ENCODE results near the gene NRXN3.

NRXN3 gene

DNA sequence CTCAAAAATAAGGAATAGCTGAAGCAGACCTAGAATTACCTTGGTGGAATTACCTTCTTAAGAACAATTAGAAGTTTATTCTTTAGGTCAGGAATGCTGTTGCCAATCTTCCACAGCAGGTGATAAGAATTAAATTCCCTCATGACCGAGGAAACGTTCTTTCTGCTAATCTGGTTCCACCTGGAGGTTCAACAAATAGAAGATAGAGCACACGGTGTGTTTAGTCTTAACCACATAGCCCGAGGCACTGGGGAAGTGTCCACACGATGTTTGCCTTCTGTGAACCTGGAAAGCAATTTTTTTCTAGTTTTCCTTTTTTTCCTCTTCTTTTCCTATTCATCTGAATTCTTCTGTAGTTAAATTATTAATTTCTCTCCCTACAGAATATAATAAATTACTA is 906.9 kb downstream of the NRXN3 start:
- TF ChIP-seq EZH2 (IDR thresholded peaks at IDR 0.05; ENCODE audit: borderline replicate concordance, low read length) = no peak
- TF ChIP-seq, protein P1, sequence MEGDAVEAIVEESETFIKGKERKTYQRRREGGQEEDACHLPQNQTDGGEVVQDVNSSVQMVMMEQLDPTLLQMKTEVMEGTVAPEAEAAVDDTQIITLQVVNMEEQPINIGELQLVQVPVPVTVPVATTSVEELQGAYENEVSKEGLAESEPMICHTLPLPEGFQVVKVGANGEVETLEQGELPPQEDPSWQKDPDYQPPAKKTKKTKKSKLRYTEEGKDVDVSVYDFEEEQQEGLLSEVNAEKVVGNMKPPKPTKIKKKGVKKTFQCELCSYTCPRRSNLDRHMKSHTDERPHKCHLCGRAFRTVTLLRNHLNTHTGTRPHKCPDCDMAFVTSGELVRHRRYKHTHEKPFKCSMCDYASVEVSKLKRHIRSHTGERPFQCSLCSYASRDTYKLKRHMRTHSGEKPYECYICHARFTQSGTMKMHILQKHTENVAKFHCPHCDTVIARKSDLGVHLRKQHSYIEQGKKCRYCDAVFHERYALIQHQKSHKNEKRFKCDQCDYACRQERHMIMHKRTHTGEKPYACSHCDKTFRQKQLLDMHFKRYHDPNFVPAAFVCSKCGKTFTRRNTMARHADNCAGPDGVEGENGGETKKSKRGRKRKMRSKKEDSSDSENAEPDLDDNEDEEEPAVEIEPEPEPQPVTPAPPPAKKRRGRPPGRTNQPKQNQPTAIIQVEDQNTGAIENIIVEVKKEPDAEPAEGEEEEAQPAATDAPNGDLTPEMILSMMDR (IDR thresholded peaks at IDR 0.05; ENCODE audit: low read length) = no peak
- Histone ChIP-seq H3F3A (ENCODE audit: insufficient read depth, low read length) (no peaks in the 10 kb centered on the region), H3K79me2 (ENCODE audit: insufficient read depth, low read length) (no peaks in the 10 kb centered on the region), H3K36me3 (ENCODE audit: insufficient read depth, low read length) (no peaks in the 10 kb centered on the region), H3K27ac (ENCODE audit: low read depth, low read length, poor library complexity, severe bottlenecking) (no peak overlapping the region), H3K27me3 (ENCODE audit: insufficient read depth, low read length) (no peaks in the 10 kb centered on the region), H3K9me2 (ENCODE audit: low read depth, low read length) (no peaks in the 10 kb centered on the region), H3K4me3 (ENCODE audit: low read depth, low read length, poor library complexity, severe bottlenecking) (no peak overlapping the region), H2AFZ (ENCODE audit: low read length) (no peak overlapping the region), H4K20me1 (ENCODE audit: insufficient read depth, low read length) (no peaks in the 10 kb centered on the region), H3K4me1 (ENCODE audit: insufficient read depth, low read length, severe bottlenecking) (no peaks in the 10 kb centered on the region), H3K9ac (ENCODE audit: low read length) (no peak overlapping the region), H3K9me3 (ENCODE audit: low read length) (no peaks in the 10 kb centered on the region), H3K4me2 (ENCODE audit: low read length) (no peak overlapping the region)

DNA sequence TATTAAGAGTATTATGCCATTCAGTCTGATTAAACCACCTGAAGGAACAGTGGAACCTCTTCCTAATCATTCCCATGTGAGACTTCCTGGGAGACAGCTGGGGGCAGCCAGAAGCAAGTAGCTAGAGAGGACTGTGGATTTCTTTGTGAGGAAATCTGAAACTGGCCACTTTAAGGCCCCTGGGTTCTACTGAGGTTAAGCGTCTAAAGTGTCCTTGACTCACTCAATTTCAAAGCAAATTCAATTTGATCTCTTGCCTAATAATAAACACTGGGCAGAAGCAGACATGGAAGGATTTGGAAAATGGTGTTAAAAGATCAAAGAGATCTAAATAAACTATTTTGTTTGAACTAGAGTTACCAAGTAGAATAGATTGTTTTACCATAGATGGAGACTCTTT is 909.9 kb downstream of the NRXN3 start:
- no peak for TF ChIP-seq EZH2 (IDR thresholded peaks at IDR 0.05; ENCODE audit: borderline replicate concordance, low read length)
- TF ChIP-seq, protein P1 (IDR thresholded peaks at IDR 0.05; ENCODE audit: low read length) = no peak
- H3K27me3 ChIP-seq (ENCODE audit: insufficient read depth, low read length) = no peaks in the 10 kb centered on the region
- no peak overlapping the region for H2AFZ ChIP-seq (ENCODE audit: low read length)
- H3F3A ChIP-seq (ENCODE audit: insufficient read depth, low read length) = no peaks in the 10 kb centered on the region
- no peaks in the 10 kb centered on the region for H4K20me1 ChIP-seq (ENCODE audit: insufficient read depth, low read length)
- no peak overlapping the region for H3K4me3 ChIP-seq (ENCODE audit: low read depth, low read length, poor library complexity, severe bottlenecking)
- H3K36me3 ChIP-seq (ENCODE audit: insufficient read depth, low read length) = no peaks in the 10 kb centered on the region
- H3K4me1 ChIP-seq (ENCODE audit: insufficient read depth, low read length, severe bottlenecking) = no peaks in the 10 kb centered on the region
- no peaks in the 10 kb centered on the region for H3K9me3 ChIP-seq (ENCODE audit: low read length)
- H3K27ac ChIP-seq (ENCODE audit: low read depth, low read length, poor library complexity, severe bottlenecking) = no peak overlapping the region
- H3K9me2 ChIP-seq (ENCODE audit: low read depth, low read length) = no peaks in the 10 kb centered on the region
- H3K4me2 ChIP-seq (ENCODE audit: low read length) = no peak overlapping the region
- H3K9ac ChIP-seq (ENCODE audit: low read length) = no peak overlapping the region
- H3K79me2 ChIP-seq (ENCODE audit: insufficient read depth, low read length) = no peaks in the 10 kb centered on the region

DNA sequence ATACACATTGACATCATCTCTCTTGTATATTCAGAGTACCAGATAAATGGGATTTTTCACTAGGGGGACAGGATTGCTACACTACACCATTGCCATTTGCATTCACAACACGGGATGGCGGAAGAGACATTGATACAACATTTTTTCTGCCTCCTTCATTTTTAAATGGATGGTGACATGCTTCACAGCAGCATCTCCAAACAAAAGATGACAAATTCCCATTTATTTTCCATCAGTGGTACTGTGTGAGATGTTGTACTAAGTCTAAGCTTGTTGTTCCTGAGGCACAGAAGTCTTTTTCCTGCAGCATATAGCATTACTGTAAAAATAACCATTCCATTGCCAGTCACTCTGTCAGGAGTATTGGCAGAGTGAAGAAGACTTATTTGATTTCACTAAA is 912.7 kb downstream of the NRXN3 start:
- Histone ChIP-seq H3K27me3 (ENCODE audit: insufficient read depth, low read length) (no peaks in the 10 kb centered on the region), H3K4me1 (ENCODE audit: insufficient read depth, low read length, severe bottlenecking) (no peaks in the 10 kb centered on the region), H3K4me2 (ENCODE audit: low read length) (no peak overlapping the region), H3K9me3 (ENCODE audit: low read length) (no peaks in the 10 kb centered on the region), H4K20me1 (ENCODE audit: insufficient read depth, low read length) (no peaks in the 10 kb centered on the region), H3K36me3 (ENCODE audit: insufficient read depth, low read length) (no peaks in the 10 kb centered on the region), H3F3A (ENCODE audit: insufficient read depth, low read length) (no peaks in the 10 kb centered on the region), H3K27ac (ENCODE audit: low read depth, low read length, poor library complexity, severe bottlenecking) (no peak overlapping the region), H2AFZ (ENCODE audit: low read length) (no peak overlapping the region), H3K9me2 (ENCODE audit: low read depth, low read length) (no peaks in the 10 kb centered on the region), H3K79me2 (ENCODE audit: insufficient read depth, low read length) (no peaks in the 10 kb centered on the region), H3K9ac (ENCODE audit: low read length) (no peak overlapping the region), H3K4me3 (ENCODE audit: low read depth, low read length, poor library complexity, severe bottlenecking) (no peak overlapping the region)
- no peak for TF ChIP-seq EZH2 (IDR thresholded peaks at IDR 0.05; ENCODE audit: borderline replicate concordance, low read length)
- TF ChIP-seq, protein P1 (IDR thresholded peaks at IDR 0.05; ENCODE audit: low read length) = no peak

All from OCI-LY1 (cell line).